ENCODE results near the gene CAGE1. TPM values are rescaled to one million over a fixed set of nuclear protein-coding genes. Genes with fewer than 3 reads are reported as not detected.

The CAGE1 gene
- total RNA-seq, 1 donor from 2014 or later: 0.19 TPM

GRCh38 chr6:7309050-7309449 is 80.5 kb downstream of the CAGE1 start:
- DNase-seq (ENCODE audit: extremely low spot score, unreplicated experiment): no peak
- Mint-ChIP-seq H3K9me3 (ENCODE audit: unreplicated experiment) (no peaks in the 10 kb centered on the region), H3K27ac (ENCODE audit: unreplicated experiment) (peak overlapping the region; percentile 48), H3K4me3 (ENCODE audit: unreplicated experiment) (no peak overlapping the region), H3K4me1 (ENCODE audit: unreplicated experiment) (peaks cover 44% of the 10 kb centered on the region), H3K27me3 (ENCODE audit: unreplicated experiment) (no peaks in the 10 kb centered on the region), H3K36me3 (ENCODE audit: unreplicated experiment) (peaks cover 34% of the 10 kb centered on the region)
- TF ChIP-seq, protein P1, sequence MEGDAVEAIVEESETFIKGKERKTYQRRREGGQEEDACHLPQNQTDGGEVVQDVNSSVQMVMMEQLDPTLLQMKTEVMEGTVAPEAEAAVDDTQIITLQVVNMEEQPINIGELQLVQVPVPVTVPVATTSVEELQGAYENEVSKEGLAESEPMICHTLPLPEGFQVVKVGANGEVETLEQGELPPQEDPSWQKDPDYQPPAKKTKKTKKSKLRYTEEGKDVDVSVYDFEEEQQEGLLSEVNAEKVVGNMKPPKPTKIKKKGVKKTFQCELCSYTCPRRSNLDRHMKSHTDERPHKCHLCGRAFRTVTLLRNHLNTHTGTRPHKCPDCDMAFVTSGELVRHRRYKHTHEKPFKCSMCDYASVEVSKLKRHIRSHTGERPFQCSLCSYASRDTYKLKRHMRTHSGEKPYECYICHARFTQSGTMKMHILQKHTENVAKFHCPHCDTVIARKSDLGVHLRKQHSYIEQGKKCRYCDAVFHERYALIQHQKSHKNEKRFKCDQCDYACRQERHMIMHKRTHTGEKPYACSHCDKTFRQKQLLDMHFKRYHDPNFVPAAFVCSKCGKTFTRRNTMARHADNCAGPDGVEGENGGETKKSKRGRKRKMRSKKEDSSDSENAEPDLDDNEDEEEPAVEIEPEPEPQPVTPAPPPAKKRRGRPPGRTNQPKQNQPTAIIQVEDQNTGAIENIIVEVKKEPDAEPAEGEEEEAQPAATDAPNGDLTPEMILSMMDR (IDR thresholded peaks at IDR 0.05): no peak

DNA sequence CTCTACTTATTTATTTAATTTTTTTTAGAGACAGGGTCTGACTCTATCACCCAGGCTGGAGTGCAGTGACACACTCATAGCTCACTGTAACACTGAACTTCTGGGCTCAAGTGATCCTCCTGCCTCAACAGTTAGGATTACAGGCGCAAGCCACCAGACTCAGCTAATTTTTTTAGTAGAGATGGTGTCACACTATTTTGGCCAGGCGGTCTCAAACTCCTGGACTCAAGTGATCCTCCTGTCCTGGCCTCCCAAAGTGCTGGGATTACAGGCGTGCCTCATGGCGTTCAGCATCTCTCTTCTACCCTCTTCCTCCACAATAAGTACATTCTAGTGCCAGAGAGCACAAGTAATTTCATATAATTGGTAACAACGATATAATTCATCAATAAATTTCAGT is 82.0 kb downstream of the CAGE1 start:
- DNase-seq (ENCODE audit: extremely low spot score, unreplicated experiment): no peak
- Mint-ChIP-seq H3K4me3 (ENCODE audit: unreplicated experiment) (no peak overlapping the region), H3K4me1 (ENCODE audit: unreplicated experiment) (peaks cover 35% of the 10 kb centered on the region), H3K36me3 (ENCODE audit: unreplicated experiment) (peaks cover 39% of the 10 kb centered on the region), H3K9me3 (ENCODE audit: unreplicated experiment) (no peaks in the 10 kb centered on the region), H3K27me3 (ENCODE audit: unreplicated experiment) (no peaks in the 10 kb centered on the region), H3K27ac (ENCODE audit: unreplicated experiment) (no peak overlapping the region)
- TF ChIP-seq, protein P1 (IDR thresholded peaks at IDR 0.05): no peak

DNA sequence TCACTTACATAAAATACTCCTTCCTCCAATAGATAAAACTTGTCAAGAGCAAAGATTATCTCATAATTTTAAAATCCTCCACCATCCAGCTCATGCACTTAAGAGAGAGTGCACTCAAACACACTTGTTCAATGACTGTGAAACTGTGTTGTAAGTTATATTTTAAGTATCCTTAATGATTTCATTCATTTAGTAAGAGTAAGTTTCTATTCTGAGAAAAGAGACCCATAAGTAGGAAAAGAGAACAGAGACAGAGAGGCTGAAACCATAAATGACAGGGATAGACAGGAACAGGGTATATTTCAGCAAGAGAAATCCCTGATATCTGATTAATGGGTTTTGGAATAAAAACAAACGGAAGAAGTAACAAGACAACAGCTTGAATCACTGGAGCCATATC is 84.7 kb downstream of the CAGE1 start:
- DNase-seq (ENCODE audit: extremely low spot score, unreplicated experiment): no peak
- TF ChIP-seq, protein P1 (IDR thresholded peaks at IDR 0.05): no peak
- Mint-ChIP-seq H3K4me3 (ENCODE audit: unreplicated experiment) (no peak overlapping the region), H3K27me3 (ENCODE audit: unreplicated experiment) (no peaks in the 10 kb centered on the region), H3K27ac (ENCODE audit: unreplicated experiment) (no peak overlapping the region), H3K4me1 (ENCODE audit: unreplicated experiment) (peaks cover 13% of the 10 kb centered on the region), H3K9me3 (ENCODE audit: unreplicated experiment) (no peaks in the 10 kb centered on the region), H3K36me3 (ENCODE audit: unreplicated experiment) (peaks cover 50% of the 10 kb centered on the region)

GRCh38 chr6:7301702-7302101 is 87.8 kb downstream of the CAGE1 start:
- no peak for DNase-seq (ENCODE audit: extremely low spot score, unreplicated experiment)
- Mint-ChIP-seq H3K4me3 (ENCODE audit: unreplicated experiment) (no peak overlapping the region), H3K4me1 (ENCODE audit: unreplicated experiment) (no peaks in the 10 kb centered on the region), H3K27ac (ENCODE audit: unreplicated experiment) (no peak overlapping the region), H3K27me3 (ENCODE audit: unreplicated experiment) (no peaks in the 10 kb centered on the region), H3K36me3 (ENCODE audit: unreplicated experiment) (peaks cover 50% of the 10 kb centered on the region), H3K9me3 (ENCODE audit: unreplicated experiment) (no peaks in the 10 kb centered on the region)
- TF ChIP-seq, protein P1 (IDR thresholded peaks at IDR 0.05): no peak

DNA sequence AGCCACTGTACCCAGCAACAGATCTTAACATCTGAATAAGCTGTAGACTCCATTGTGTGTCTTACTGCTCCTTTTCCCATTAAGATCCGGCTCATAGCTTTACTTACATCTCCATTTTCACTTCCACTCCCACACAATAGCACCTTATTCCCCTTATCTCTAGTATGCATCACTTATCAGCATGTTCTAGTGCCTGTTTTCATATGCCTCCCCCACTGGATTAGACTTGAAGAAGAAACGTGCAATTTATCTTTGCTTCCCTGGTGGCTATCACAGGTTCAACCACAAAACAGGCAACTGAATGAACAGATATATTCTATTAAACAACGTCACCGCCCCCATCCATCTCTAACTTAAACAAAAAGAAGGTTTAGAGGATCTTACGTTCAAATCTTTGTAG is 88.6 kb downstream of the CAGE1 start:
- peaks cover 55% of the 10 kb centered on the region for H3K36me3 Mint-ChIP-seq (ENCODE audit: unreplicated experiment)
- no peaks in the 10 kb centered on the region for H3K27me3 Mint-ChIP-seq (ENCODE audit: unreplicated experiment)
- DNase-seq (ENCODE audit: extremely low spot score, unreplicated experiment): no peak
- no peaks in the 10 kb centered on the region for H3K9me3 Mint-ChIP-seq (ENCODE audit: unreplicated experiment)
- H3K4me1 Mint-ChIP-seq (ENCODE audit: unreplicated experiment): no peaks in the 10 kb centered on the region
- TF ChIP-seq, protein P1 (IDR thresholded peaks at IDR 0.05): no peak
- no peak overlapping the region for H3K27ac Mint-ChIP-seq (ENCODE audit: unreplicated experiment)
- H3K4me3 Mint-ChIP-seq (ENCODE audit: unreplicated experiment): no peak overlapping the region

Measured in osteocyte (in vitro differentiated cells).